ENCODE data around the gene TPX2. TPM values are rescaled to one million over a fixed set of nuclear protein-coding genes. Genes with fewer than 3 reads are reported as not detected.

The TPX2 gene
- polyA plus RNA-seq, 1 donor (not counting 4 experiments of a cell fraction or from before 2014, with no cell fraction given): 31.5 TPM

DNA sequence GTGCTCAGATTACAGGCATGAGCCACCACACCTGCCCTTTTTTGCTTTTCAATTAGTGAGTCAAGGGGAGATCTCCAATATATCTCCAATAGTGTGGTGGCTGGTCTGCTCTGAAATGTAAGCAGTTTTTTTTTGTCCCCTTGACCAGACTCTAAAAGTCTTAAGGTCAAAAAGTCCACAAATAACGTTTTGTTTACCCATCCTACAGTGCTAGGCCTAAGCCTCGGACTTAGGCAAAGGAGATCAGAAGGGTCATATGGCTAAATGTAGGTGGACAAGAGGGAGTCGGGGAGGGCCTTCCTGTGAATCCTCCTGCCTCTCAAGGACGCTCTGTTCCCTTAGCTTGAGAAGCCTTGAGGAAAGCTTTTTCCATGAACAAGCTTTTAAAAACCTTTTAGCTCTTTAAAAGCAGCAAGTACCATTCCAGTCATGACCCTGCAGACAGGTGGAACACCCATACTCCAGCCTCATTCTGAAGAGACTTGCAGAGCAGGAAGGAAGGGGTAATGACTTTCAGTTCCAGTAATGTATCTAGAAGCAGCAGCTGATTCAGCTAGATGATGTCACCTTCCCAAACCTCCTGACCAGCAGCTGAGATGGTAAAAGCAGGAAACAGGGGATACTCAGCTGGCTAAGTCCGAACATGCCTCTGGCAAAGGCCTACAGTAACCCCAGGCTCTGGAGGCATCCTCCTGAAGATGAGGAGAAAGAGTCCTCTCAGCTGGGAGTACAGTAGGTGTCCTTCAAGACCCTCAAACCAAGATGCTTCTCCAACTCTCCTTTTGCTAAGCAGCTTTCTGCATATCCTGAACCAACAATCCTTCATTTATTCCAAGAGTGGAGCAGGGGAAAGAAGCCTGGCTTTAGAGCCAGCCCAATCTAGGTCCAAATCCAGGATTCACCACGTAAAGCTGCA is 40.0 kb upstream of the TPX2 start:
- TF ChIP-seq, protein P1, sequence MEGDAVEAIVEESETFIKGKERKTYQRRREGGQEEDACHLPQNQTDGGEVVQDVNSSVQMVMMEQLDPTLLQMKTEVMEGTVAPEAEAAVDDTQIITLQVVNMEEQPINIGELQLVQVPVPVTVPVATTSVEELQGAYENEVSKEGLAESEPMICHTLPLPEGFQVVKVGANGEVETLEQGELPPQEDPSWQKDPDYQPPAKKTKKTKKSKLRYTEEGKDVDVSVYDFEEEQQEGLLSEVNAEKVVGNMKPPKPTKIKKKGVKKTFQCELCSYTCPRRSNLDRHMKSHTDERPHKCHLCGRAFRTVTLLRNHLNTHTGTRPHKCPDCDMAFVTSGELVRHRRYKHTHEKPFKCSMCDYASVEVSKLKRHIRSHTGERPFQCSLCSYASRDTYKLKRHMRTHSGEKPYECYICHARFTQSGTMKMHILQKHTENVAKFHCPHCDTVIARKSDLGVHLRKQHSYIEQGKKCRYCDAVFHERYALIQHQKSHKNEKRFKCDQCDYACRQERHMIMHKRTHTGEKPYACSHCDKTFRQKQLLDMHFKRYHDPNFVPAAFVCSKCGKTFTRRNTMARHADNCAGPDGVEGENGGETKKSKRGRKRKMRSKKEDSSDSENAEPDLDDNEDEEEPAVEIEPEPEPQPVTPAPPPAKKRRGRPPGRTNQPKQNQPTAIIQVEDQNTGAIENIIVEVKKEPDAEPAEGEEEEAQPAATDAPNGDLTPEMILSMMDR (optimal IDR thresholded peaks at IDR 0.05 in 1 of 3, IDR thresholded peaks at IDR 0.05 in 1 of 3, conservative IDR thresholded peaks at IDR 0.05 in 1 of 3; ENCODE audit: extremely low read depth in 1 of 3, insufficient read depth in 2 of 3, low read length in 3 of 3): no peak
- TF ChIP-seq EZH2 (IDR thresholded peaks at IDR 0.05; ENCODE audit: low read length): no peak
- Histone ChIP-seq H3K36me3 (ENCODE audit: control insufficient read depth in 2 of 2, extremely low read depth in 1 of 2, insufficient read depth in 2 of 2, low read length in 2 of 2) (peaks cover 12 to 53% of the 10 kb centered on the region in 2 experiments), H3K9me3 (ENCODE audit: control insufficient read depth, low read depth, low read length) (no peaks in the 10 kb centered on the region), H2AFZ (ENCODE audit: control insufficient read depth, low read length) (no peak overlapping the region), H3K4me3 (ENCODE audit: control insufficient read depth in 2 of 3, extremely low read depth in 1 of 3, insufficient read depth in 2 of 3, low read depth in 1 of 3, low read length in 3 of 3) (peak overlapping the region in 1 of 3 experiments; percentile 28), H3K4me2 (ENCODE audit: control insufficient read depth, extremely low read depth, insufficient read depth, low read depth, low read length) (peak overlapping the region; percentile 58), H3K9me1 (ENCODE audit: control insufficient read depth, extremely low read depth, insufficient read depth, low read length) (peaks cover 2% of the 10 kb centered on the region), H3K79me2 (ENCODE audit: control insufficient read depth, insufficient read depth, low read length) (peaks cover 91% of the 10 kb centered on the region), H3K27me3 (ENCODE audit: control insufficient read depth, extremely low read depth, insufficient read depth, low read length) (no peaks in the 10 kb centered on the region), H3K27ac (ENCODE audit: control insufficient read depth, insufficient read depth, low read length) (peak overlapping the region; percentile 70), H4K20me1 (ENCODE audit: control insufficient read depth, extremely low read depth, insufficient read depth, low read length) (no peaks in the 10 kb centered on the region), H3K9ac (ENCODE audit: control insufficient read depth, extremely low read depth, insufficient read depth, low read length) (peak overlapping the region; percentile 38), H3K4me1 (ENCODE audit: control insufficient read depth, extremely low read depth, insufficient read depth, low read length) (peaks cover 43% of the 10 kb centered on the region)
- dilution Hi-C loops (cut with MboI; ENCODE audit: extremely low pct_ligation_motif_present, low sequenced_read_pairs): no loop called here
- peak; percentile 82 for FAIRE-seq
- no peak for DNase-seq (ENCODE audit: low read depth, low spot score)

DNA sequence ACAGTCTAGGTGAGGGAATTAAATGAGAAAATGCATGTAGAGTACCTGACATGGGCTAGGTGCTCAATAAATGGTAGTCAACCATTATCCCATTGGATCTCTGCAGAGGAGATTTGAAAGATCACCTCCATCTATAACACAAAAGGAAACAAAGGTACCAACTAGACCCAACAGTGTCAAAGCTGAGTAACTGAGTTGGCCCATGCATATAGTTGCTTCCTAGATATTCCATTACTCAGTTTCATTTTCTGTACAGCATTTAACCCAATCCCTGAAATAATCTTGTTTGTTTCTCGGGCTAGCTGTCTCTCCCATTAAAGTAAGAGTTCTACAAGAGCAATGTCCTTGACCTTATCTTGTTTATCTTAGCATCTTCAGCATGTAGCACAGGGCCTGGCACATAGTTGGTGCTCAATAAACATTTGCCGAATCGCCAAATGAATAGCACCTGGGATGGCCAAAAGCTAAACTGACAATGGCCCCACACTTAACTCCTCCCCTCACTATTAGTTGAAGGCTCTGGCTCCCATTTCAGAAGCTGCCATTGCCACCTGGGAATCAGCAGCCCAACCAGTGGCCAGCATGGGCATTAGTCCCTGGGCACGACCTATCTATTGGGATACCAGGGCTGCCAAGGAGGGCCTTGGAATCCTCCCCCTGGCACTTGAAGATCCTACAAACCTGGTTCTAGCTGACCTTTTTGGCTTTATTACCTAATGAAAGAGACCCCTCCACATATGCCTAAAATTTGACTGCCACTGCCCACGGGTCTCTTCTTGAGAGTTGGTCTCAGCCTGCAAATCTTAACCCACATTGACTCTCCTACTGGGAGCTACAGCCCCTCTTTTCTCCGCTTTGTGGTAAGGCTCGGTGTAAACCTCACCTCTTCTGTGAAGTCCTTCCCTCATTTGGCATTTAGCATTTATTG is 39.0 kb upstream of the TPX2 start:
- Histone ChIP-seq H4K20me1 (ENCODE audit: control insufficient read depth, extremely low read depth, insufficient read depth, low read length) (no peaks in the 10 kb centered on the region), H3K36me3 (ENCODE audit: control insufficient read depth in 2 of 2, extremely low read depth in 1 of 2, insufficient read depth in 2 of 2, low read length in 2 of 2) (peaks cover 12 to 52% of the 10 kb centered on the region in 2 experiments), H3K9me1 (ENCODE audit: control insufficient read depth, extremely low read depth, insufficient read depth, low read length) (peaks cover 2% of the 10 kb centered on the region), H3K9ac (ENCODE audit: control insufficient read depth, extremely low read depth, insufficient read depth, low read length) (no peak overlapping the region), H2AFZ (ENCODE audit: control insufficient read depth, low read length) (no peak overlapping the region), H3K27me3 (ENCODE audit: control insufficient read depth, extremely low read depth, insufficient read depth, low read length) (no peaks in the 10 kb centered on the region), H3K27ac (ENCODE audit: control insufficient read depth, insufficient read depth, low read length) (peak overlapping the region; percentile 70), H3K9me3 (ENCODE audit: control insufficient read depth, low read depth, low read length) (no peaks in the 10 kb centered on the region), H3K4me2 (ENCODE audit: control insufficient read depth, extremely low read depth, insufficient read depth, low read depth, low read length) (peak overlapping the region; percentile 58), H3K4me3 (ENCODE audit: control insufficient read depth in 2 of 3, extremely low read depth in 1 of 3, insufficient read depth in 2 of 3, low read depth in 1 of 3, low read length in 3 of 3) (no peak overlapping the region), H3K79me2 (ENCODE audit: control insufficient read depth, insufficient read depth, low read length) (peaks cover 87% of the 10 kb centered on the region), H3K4me1 (ENCODE audit: control insufficient read depth, extremely low read depth, insufficient read depth, low read length) (peaks cover 49% of the 10 kb centered on the region)
- no peak for FAIRE-seq
- dilution Hi-C loops (cut with MboI; ENCODE audit: extremely low pct_ligation_motif_present, low sequenced_read_pairs): no loop called here
- no peak for DNase-seq (ENCODE audit: low read depth, low spot score)
- TF ChIP-seq EZH2 (IDR thresholded peaks at IDR 0.05; ENCODE audit: low read length): no peak
- TF ChIP-seq, protein P1 (optimal IDR thresholded peaks at IDR 0.05 in 1 of 3, IDR thresholded peaks at IDR 0.05 in 1 of 3, conservative IDR thresholded peaks at IDR 0.05 in 1 of 3; ENCODE audit: extremely low read depth in 1 of 3, insufficient read depth in 2 of 3, low read length in 3 of 3): no peak

Measured in keratinocyte (primary cell).